H1 (cell line): ENCODE measurements around the gene CEBPG. TPM values are rescaled to one million over a fixed set of nuclear protein-coding genes. Genes with fewer than 3 reads are reported as not detected.

Experiments
- CTCF ChIA-PET: fragments of 300-600 bp; sonication (Branson Sonifier 250); formaldehyde crosslinking; loops from one replicate; lab custom pipeline; 2021; ENCODE audit not compliant: partially characterized antibody; lab: Charles Lee
- POLR2A ChIA-PET: fragments of 300-600 bp; sonication (Branson Sonifier 250); formaldehyde crosslinking; loops from one replicate; lab custom pipeline; 2021; ENCODE audit warnings: inconsistent platforms; ENCODE audit not compliant: partially characterized antibody; lab: Charles Lee
- DNase-seq, 2 experiments: peaks; one replicate each; pipeline versions ENCODE4 v3.0.0 to v3.0.0-alpha.2; 2010 to 2022; ENCODE audit warnings: low spot score in 2 of 2, low read depth in 1 of 2, mixed read lengths in 1 of 2
- FAIRE-seq: peaks from 2 replicates; lab custom pipeline; 2011; peaks lifted over from hg19 to GRCh38; lab: Jason Lieb, UNC
- H2AFZ ChIP-seq: 2 replicates; pipeline ENCODE4 v1.8.1; 2012; ENCODE audit warnings: low read length, inconsistent platforms
- H2AK5ac ChIP-seq: 2 replicates; pipeline ENCODE4 v1.6.1; 2013; ENCODE audit warnings: low read depth, low read length
- H2BK120ac ChIP-seq: replicated peaks from 2 replicates; pipeline ENCODE3; 2013; ENCODE audit warnings: low read depth, low read length, inconsistent platforms
- H2BK12ac ChIP-seq: 2 replicates; pipeline ENCODE4 v1.6.1; 2013; ENCODE audit warnings: low read depth, low read length
- H2BK15ac ChIP-seq: 2 replicates; pipeline ENCODE4 v1.6.1; 2013; ENCODE audit warnings: low read length
- H2BK20ac ChIP-seq: 2 replicates; pipeline ENCODE4 v1.6.1; 2013; ENCODE audit warnings: low read length
- H2BK5ac ChIP-seq: 2 replicates; pipeline ENCODE4 v1.6.1; 2013; ENCODE audit warnings: low read depth, low read length
- H3K14ac ChIP-seq: 2 replicates; pipeline ENCODE4 v1.6.1; 2013; ENCODE audit warnings: inconsistent platforms; ENCODE audit not compliant: insufficient read length
- H3K18ac ChIP-seq: 2 replicates; pipeline ENCODE4 v1.6.1; 2013; ENCODE audit warnings: low read length; ENCODE audit errors: extremely low read depth
- H3K23ac ChIP-seq: 2 replicates; pipeline ENCODE4 v1.6.1; 2013; ENCODE audit warnings: inconsistent platforms; ENCODE audit not compliant: insufficient read length
- H3K23me2 ChIP-seq: 2 replicates; pipeline ENCODE4 v1.6.1; 2013; ENCODE audit warnings: low read depth, low read length
- H3K27ac ChIP-seq: 2 replicates; pipeline ENCODE4 v1.6.1; 2011; ENCODE audit warnings: low read depth, low read length, inconsistent platforms
- H3K27me3 ChIP-seq, 4 experiments: replicated peaks in 1 of 4; 1 replicate in 1 of 4; 2 replicates in 3 of 4; pipeline versions ENCODE4 v1.6.1 to v1.8.1; 2011 to 2013; ENCODE audit warnings: low read length in 3 of 4, mild to moderate bottlenecking in 3 of 4, inconsistent platforms in 2 of 4, mixed read lengths in 2 of 4, moderate library complexity in 1 of 4; ENCODE audit not compliant: control insufficient read depth in 3 of 4, insufficient read depth in 3 of 4; ENCODE audit errors: extremely low read depth in 1 of 4
- H3K36me3 ChIP-seq, 4 experiments: 2 replicates each; pipeline versions ENCODE4 v1.6.1 to v1.8.1; 2011 to 2013; ENCODE audit warnings: mild to moderate bottlenecking in 4 of 4, low read length in 3 of 4, moderate library complexity in 2 of 4, control low read depth in 1 of 4, inconsistent platforms in 1 of 4; ENCODE audit not compliant: insufficient read depth in 4 of 4, control insufficient read depth in 2 of 4
- H3K4ac ChIP-seq: replicated peaks from 2 replicates; pipeline ENCODE3; 2013; ENCODE audit warnings: low read length, low read depth, mixed read lengths, inconsistent platforms; ENCODE audit not compliant: insufficient read length
- H3K4me1 ChIP-seq, 4 experiments: replicated peaks in 1 of 4; 1 replicate in 1 of 4; 2 replicates in 3 of 4; pipeline versions ENCODE4 v1.6.1 to v1.8.1; 2011 to 2013; ENCODE audit warnings: low read length in 3 of 4, inconsistent platforms in 2 of 4, mixed read lengths in 1 of 4; ENCODE audit not compliant: insufficient read depth in 4 of 4, control insufficient read depth in 3 of 4
- H3K4me2 ChIP-seq, 2 experiments: 2 replicates each; pipeline versions ENCODE4 v1.6.1 to v1.8.1; 2011 to 2013; ENCODE audit warnings: low read depth in 2 of 2, low read length in 2 of 2, control low read depth in 1 of 2, inconsistent platforms in 1 of 2, mild to moderate bottlenecking in 1 of 2; ENCODE audit not compliant: insufficient read depth in 1 of 2
- H3K4me3 ChIP-seq, 4 experiments: fragments of 200-600, 300-600 bp in 1 of 4; sonication (generic), shearing (Covaris generic), sonication (Bioruptor Twin) in 1 of 4; 2 replicates each; pipeline versions ENCODE4 v1.5.1 to v1.8.1; 2011 to 2016; ENCODE audit warnings: low read length in 4 of 4, low read depth in 3 of 4, control low read depth in 2 of 4, inconsistent platforms in 2 of 4, mild to moderate bottlenecking in 2 of 4, mixed read lengths in 1 of 4, moderate library complexity in 1 of 4; ENCODE audit not compliant: insufficient read depth in 2 of 4; ENCODE audit errors: extremely low read depth in 1 of 4
- H3K56ac ChIP-seq: replicated peaks from 2 replicates; pipeline ENCODE3; 2013; ENCODE audit warnings: low read depth, mild to moderate bottlenecking, mixed read lengths, low read length, inconsistent platforms; ENCODE audit not compliant: insufficient read length
- H3K79me1 ChIP-seq: 2 replicates; pipeline ENCODE4 v1.6.1; 2013; ENCODE audit warnings: low read depth, low read length, control low read depth
- H3K79me2 ChIP-seq, 2 experiments: 2 replicates each; pipeline versions ENCODE4 v1.6.1 to v1.8.1; 2012 to 2013; ENCODE audit warnings: low read length in 2 of 2, mild to moderate bottlenecking in 2 of 2, inconsistent platforms in 1 of 2; ENCODE audit not compliant: insufficient read depth in 2 of 2, control insufficient read depth in 1 of 2
- H3K9ac ChIP-seq, 4 experiments: replicated peaks in 1 of 4; 1 replicate in 1 of 4; 2 replicates in 3 of 4; pipeline versions ENCODE4 v1.6.1 to v1.8.1; 2011 to 2013; ENCODE audit warnings: low read depth in 3 of 4, low read length in 3 of 4, control low read depth in 2 of 4, mild to moderate bottlenecking in 2 of 4, moderate library complexity in 2 of 4, inconsistent platforms in 1 of 4; ENCODE audit errors: extremely low read depth in 1 of 4
- H3K9me3 ChIP-seq, 2 experiments: 2 replicates each; pipeline versions ENCODE4 v1.6.1 to v1.8.1; 2012 to 2013; ENCODE audit warnings: mild to moderate bottlenecking in 2 of 2, moderate library complexity in 2 of 2, control low read depth in 1 of 2, inconsistent platforms in 1 of 2, low read depth in 1 of 2, low read length in 1 of 2, mixed read lengths in 1 of 2; ENCODE audit not compliant: insufficient read depth in 2 of 2
- H4K20me1 ChIP-seq, 2 experiments: replicated peaks in 1 of 2; 2 replicates each; pipeline versions ENCODE3 to v1.8.1; 2011 to 2013; ENCODE audit warnings: inconsistent platforms in 2 of 2, low read length in 2 of 2, mild to moderate bottlenecking in 1 of 2; ENCODE audit not compliant: insufficient read depth in 2 of 2, control insufficient read depth in 1 of 2
- H4K5ac ChIP-seq: 2 replicates; pipeline ENCODE4 v1.6.1; 2013; ENCODE audit warnings: low read length, low read depth, mixed read lengths, inconsistent platforms; ENCODE audit not compliant: insufficient read length
- H4K8ac ChIP-seq: 2 replicates; pipeline ENCODE4 v1.8.0; 2013; ENCODE audit warnings: mild to moderate bottlenecking, moderate library complexity, low read length, inconsistent platforms; ENCODE audit not compliant: insufficient read depth; ENCODE audit errors: extremely low read depth
- H4K91ac ChIP-seq: replicated peaks from 2 replicates; pipeline ENCODE3; 2013; ENCODE audit warnings: low read length, mixed read lengths, inconsistent platforms; ENCODE audit not compliant: insufficient read length
- CEBPB ChIP-seq: IDR thresholded peaks from 2 replicates; pipeline ENCODE4 v1.6.1; 2012; ENCODE audit warnings: low read depth, low read length
- NANOG ChIP-seq: IDR thresholded peaks from 2 replicates; pipeline ENCODE4 v1.6.1; 2011; ENCODE audit warnings: low read length, low read depth, mild to moderate bottlenecking, inconsistent platforms; ENCODE audit not compliant: insufficient read depth, poor library complexity, severe bottlenecking
- SIRT6 ChIP-seq: IDR thresholded peaks from one replicate; pipeline ENCODE4 v1.7.1; 2012; ENCODE audit warnings: low read length, inconsistent platforms
- SP4 ChIP-seq: IDR thresholded peaks from 2 replicates; pipeline ENCODE4 v1.6.1; 2012; ENCODE audit warnings: low read length, inconsistent platforms
- ZNF274 ChIP-seq: IDR thresholded peaks from 2 replicates; pipeline ENCODE4 v1.7.0; 2012; ENCODE audit warnings: low read length, borderline replicate concordance; ENCODE audit errors: extremely low read depth
- polyA plus RNA-seq, 7 experiments: library from polyadenylated mRNA; depleted of rRNA in 3 of 7; stranded (reverse) in 5 of 7; unstranded in 2 of 7; fragments of >200 nt in 5 of 7; fragments of 200-250 nt in 2 of 7; gene quantifications; 1 replicate in 5 of 7; 2 replicates in 1 of 7; 4 replicates in 1 of 7; pipeline versions ENCODE4 v1.2.1 to v1.2.3, GENCODE V29; 2011 to 2013; ENCODE audit warnings: missing spikeins in 2 of 7, mixed read lengths in 2 of 7
- total RNA-seq: library from RNA; stranded (reverse); fragmentation: NEBNext Ultra II Directional; extraction: Animal tissue kit (Norgen Biotek cat#: 25700); gene quantifications from 2 replicates; pipeline ENCODE4 v1.2.1, GENCODE V29; 2021

Gene CEBPG
- total and polyA plus RNA-seq, 2 of the 8 experiments (the other 6 are each of a cell fraction or from before 2014, with no cell fraction given), result 12.3 to 35.4 TPM

DNA sequence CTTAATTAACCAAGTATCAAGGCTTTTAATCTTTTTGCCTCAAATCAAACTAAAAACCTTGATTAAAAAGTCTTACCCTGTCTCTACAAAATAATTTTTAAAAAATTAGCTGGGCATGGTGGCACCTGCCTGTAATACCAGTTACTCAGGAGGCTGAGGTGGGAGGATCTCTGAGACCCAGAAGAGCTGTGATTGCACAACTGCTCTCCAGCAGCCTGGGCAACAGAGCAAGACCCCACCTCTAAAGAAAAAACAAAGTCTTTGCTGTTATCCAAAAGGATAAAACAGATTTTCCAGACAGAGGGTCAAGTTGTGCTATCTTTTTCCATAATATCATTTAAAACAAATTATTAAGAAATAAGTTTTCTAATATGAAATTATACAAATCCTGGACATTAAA lies 26.8 kb upstream of the CEBPG start:
- no peak overlapping the region for H3K18ac ChIP-seq
- no peaks in the 10 kb centered on the region for H4K20me1 ChIP-seq
- no peak overlapping the region for H3K4me3 ChIP-seq
- no peak overlapping the region for H2BK12ac ChIP-seq
- no peak overlapping the region for H2AFZ ChIP-seq
- no peaks in the 10 kb centered on the region; a peak in 1 of 7 replicates for H3K4me1 ChIP-seq
- no peak overlapping the region for H2AK5ac ChIP-seq
- no peak for TF ChIP-seq NANOG
- TF ChIP-seq SIRT6, result no peak
- no peak for TF ChIP-seq ZNF274
- no peak for TF ChIP-seq SP4
- TF ChIP-seq CEBPB, result peak; percentile 74
- no peak overlapping the region for H2BK15ac ChIP-seq
- no peak overlapping the region for H2BK5ac ChIP-seq
- H4K8ac ChIP-seq, result no peak overlapping the region
- H3K56ac ChIP-seq, result no peak overlapping the region
- H4K91ac ChIP-seq, result no peak overlapping the region
- H3K79me1 ChIP-seq, result no peaks in the 10 kb centered on the region
- no peak overlapping the region for H3K27ac ChIP-seq
- no peak overlapping the region for H3K23ac ChIP-seq
- H2BK20ac ChIP-seq, result no peak overlapping the region
- no peaks in the 10 kb centered on the region for H3K9me3 ChIP-seq
- no peak overlapping the region for H2BK120ac ChIP-seq
- H3K27me3 ChIP-seq, result 0 out of 7 replicates have a peak, but pooled peaks cover 0 to 3% (median 0%) of the 10 kb centered on the region in 4 experiments
- DNase-seq, result no peak
- no peak overlapping the region for H4K5ac ChIP-seq
- H3K4me2 ChIP-seq, result no peak overlapping the region
- no peak overlapping the region for H3K4ac ChIP-seq
- ChIA-PET CTCF (interaction anchor here (1.2 to 1.4 kb wide), 2 partner anchors 104 to 111 kb away, joined by 3 to 4 read pairs; no protein-coding TSS in a partner anchor), POLR2A (no interaction called here)
- H3K23me2 ChIP-seq, result no peaks in the 10 kb centered on the region; the same call in 1 of the 2 replicates
- no peak for FAIRE-seq
- H3K9ac ChIP-seq, result no peak overlapping the region
- no peak overlapping the region for H3K14ac ChIP-seq
- no peaks in the 10 kb centered on the region for H3K79me2 ChIP-seq
- no peaks in the 10 kb centered on the region for H3K36me3 ChIP-seq
